Measurements from ENCODE around the gene CDC25A.

Gene CDC25A

GRCh38 chr3:48110463-48110862, 77.8 kb downstream of the CDC25A start:
- no peak for DNase-seq (ENCODE audit: low read depth in 1 of 2, low spot score in 1 of 2)

DNA sequence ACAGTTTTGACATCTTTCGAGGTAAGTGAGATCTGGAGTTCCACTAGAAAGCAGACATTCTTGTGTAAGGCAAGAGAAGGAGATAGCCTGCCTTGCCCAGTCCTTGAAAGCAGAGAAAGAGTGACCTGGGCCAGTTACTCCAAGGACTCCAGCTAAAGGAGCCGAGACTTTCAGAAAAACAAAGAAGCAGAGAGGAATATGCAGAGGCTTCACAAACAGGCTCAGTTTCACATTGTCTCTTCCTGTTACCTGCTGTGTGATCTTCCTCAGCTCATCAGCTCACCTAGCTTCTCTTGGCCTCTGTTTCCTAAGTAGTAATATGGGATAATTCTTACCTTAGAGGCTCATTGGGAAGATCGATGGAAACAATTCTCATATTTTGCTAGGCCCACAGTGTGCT, 81.0 kb downstream of the CDC25A start:
- no peak for DNase-seq (ENCODE audit: low read depth in 1 of 2, low spot score in 1 of 2)
